ENCODE data around the gene MS4A10.
A peak's percentile ranks its signal among the peaks of the same experiment; 100 is the strongest.

The MS4A10 gene

DNA sequence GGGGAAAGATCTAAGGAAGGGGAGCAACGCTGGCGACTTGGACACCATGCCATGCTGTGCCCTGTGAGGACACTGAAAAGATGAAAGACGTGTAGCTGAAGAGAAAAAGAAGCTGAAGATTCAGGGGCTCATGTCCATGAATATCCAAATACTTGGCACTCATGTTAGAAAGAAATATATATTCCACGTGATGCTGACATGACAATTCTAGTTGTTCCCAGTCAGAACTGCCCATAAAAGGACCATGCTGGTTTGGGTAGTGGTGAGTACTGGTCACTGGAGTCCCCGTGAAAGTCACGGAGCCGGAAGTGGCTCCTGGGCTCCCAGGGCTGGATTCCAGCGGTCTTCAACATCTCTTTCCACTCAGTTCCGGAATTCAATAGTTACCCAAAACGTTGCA is 18.6 kb upstream of the MS4A10 start:
- DNase-seq = no peak

DNA sequence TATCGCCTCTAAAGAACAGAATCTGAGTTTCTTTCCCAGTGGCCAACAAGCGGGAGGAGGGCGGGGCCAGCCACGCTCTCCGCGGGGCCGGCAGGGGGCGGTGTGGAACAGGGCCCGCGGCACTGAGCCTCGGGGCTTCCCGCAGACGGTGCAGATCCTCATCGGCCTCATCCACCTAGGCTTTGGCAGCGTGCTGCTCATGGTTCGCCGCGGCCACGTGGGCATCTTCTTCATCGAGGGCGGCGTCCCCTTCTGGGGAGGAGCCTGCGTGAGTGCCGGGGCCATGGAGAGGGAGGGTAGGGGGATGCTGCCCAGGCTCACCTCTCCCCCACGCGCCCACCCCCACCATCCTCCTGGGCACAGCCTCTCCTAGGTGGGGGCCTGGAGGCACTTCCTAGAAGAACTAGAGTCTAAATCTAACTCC is 17.7 kb upstream of the MS4A10 start:
- DNase-seq = no peak

DNA sequence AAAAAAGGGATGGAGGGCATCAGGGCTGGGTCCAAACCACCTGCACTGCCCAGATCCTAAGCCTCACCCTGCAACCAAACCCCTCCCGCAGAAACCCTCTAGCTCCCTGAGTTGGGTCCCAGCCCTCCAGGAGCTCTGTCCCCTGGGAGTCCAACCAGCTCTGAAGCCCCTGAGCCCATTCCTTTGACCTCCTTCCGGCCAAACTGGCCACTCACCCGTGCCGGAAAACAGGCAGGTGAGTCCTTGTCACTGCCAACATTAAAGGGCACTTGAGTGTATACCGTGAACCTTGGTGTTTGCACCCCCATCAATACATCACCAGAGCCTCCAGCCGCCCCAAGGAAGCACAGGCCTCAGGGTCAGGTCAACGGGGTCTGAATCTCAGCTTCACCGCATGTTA is 16.9 kb upstream of the MS4A10 start:
- DNase-seq = no peak

DNA sequence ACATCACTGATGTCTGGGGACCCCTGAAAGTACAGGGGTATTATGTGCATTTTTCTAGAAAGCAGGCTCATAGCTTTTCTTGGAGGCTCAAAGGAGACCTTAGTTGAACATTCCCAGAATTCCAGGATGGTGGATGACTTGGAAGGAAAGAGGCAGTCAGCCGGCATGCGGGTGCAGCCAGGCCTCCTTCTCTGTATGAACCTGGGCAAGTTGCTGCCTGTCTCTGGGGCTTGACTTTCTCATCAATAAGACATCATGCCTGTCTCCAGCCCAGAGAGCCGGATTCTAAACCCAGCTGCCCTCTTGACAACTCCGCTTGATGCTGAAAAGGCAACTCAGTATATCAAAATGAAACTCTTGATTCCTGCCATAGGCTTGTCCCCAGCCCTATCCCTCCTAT is 15.9 kb upstream of the MS4A10 start:
- DNase-seq = no peak

DNA sequence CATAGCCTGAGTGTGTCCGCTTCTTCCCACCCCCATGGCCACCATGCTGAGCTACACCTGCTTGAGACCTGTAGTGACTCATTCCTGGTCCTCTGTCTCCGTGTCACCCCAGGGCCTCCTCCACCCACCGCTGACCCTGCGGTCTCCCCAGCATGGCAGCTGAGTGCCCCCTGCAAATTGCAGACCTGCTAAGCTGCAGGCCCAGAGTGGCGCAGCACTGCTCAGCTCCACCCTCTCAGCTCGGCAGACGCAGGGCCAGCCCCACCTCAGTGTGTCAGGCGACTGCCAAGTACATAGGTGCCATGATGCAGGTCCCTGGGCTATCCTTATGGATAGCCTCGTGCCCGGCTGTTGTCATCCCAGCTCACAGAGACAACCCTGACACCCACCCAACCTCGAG is 15.3 kb upstream of the MS4A10 start:
- no peak for DNase-seq

DNA sequence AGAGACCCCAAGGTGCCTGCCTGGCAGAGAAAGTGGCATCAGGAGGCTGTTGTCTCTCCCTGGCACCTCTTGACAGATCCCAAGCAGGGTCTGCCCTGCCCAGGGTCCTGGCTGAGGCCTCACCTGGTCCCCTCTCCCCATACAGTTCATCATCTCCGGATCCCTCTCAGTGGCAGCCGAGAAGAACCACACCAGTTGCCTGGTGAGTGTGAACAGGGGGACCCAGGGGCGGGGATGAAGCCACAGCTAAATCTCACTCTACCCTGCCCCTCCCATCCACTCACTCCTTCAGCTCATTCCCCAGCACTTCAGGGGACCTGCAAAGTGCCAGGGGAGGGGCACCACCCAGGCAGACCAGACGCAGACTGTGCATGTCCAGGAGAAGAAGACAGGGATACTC is 14.0 kb upstream of the MS4A10 start:
- DNase-seq = no peak

DNA sequence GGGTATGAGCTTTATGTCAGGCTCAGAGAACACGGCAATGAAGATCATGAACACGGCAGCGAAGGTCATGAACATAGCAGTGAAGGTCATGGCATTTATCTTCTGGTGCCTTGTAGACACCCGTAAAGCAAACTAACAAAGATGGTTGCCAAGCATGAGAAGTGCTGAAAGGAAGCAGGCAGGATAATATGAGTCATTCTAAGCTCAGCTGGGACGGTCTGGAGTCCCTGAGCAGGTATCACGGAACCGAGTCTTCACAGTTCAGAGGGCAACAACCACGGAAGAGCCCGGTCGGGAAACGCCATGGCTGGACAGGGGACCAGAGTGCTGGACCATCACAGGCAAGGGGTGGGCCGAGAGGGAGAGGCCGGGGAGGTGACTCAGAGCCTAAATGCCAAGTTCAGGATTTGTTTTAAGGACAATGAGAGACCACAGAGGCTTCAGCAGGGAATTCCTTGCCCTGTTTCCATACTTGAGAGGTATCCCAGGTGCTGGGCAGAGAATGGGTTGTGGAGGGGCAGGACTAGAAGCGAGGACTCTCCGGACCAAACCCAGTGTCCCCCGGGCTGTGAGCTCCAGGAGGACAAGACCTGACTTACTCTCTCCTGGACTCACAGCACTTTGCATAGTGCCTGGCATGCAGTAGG is 13.1 kb upstream of the MS4A10 start:
- no peak for DNase-seq

DNA sequence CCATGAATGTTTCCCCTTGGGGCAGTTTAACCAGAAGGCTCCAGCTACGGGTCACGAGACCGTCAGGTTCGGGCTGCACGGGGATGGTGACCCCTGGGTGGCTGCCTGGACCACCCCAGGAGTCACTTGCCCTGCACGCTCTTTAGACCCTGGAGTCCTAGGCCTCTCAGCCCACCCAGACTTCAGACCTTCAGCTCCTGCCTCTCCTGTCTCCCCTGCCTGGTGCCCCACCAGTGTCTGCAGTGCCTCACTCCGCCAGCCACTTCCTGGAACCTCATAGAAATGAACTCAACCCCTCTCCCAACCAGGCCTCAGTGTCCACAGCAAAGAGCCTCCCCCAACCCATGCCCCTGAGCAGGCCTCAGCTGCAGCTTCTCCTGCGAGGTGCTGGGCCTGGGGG is 12.5 kb upstream of the MS4A10 start:
- DNase-seq = no peak

DNA sequence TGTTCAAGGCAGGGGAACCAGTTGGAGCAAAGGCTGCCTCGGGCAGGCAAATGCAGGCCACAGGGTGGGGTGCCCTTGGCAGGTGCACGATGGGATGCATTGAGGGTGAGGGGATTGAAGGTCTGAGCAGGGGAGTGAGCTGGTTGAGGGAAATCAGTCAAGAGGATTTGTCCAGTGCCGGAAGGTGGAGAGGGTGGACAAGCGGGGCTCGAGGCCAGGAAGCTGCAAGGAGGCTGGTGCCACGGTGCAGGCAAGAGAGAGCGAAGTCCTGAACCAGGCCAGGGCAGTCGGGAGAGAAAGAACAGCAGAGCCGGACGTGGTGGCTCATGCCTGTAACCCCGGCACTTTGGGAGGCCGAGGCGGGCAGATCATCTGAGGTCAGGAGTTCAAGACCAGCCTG is 10.4 kb upstream of the MS4A10 start:
- DNase-seq = no peak

DNA sequence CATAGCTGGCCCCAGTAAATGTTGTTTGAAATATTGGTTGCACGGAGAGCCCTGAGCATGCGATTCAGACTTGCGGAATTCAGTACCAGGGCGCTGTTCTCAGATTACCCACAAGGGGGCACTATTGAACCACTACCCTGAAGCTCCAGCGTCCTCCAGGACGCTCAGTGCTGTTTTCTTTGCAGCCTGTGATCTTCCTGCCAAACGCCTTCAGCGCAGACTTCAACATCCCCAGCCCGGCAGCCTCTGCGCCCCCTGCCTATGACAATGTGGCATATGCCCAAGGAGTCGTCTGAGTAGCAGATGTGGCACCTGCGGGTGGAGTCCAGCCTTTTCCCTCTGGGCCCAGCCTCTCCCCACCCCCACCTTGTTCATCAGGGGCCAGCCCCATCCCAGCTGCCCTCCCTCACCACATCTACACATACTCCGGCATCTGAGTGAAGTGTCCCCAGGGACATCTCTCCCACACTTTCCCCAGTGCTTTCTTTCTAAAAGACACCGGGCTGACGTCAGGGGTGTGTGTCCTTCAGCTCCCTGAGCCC is 9.6 kb upstream of the MS4A10 start:
- DNase-seq = peak; percentile 94 to 96

DNA sequence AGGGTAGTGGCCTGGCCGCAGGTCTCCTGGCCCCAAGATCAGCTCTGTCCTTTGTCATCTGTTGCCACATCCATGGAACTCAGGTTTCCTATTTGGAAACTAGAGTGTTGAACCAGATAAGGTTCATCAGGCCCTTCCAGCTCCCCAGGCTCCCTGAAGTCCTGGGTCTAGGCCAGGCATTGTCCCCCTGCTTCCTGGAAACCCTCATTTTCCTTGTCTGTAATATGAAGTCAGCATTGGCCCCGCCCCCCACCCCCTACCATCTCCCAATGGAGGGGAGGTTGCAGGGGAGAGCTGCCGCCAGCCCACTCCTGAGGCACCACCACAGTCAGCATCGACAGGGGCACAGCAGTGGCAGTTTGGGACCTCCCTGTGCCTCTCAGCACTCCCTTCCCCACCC is 9.0 kb upstream of the MS4A10 start:
- DNase-seq = no peak

DNA sequence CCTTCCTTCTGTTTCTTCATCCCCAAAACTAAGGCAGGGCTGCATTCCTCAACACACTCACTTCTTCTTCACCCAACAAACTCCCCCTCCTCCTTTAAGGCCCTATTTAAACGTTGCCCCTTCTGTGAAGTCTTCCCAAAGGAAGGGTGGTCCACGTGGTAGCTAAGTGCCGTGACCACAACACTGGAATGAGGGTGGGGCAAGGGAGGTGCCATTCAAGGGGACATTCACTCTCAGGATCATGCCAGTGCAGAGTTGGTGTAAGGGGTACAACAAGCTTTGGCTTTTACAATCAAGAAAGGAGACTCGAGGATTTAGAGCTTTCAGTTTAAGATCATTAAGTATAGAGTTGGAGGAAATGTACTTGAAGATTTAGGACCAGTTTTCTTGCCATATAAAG is 8.0 kb upstream of the MS4A10 start:
- no peak for DNase-seq

DNA sequence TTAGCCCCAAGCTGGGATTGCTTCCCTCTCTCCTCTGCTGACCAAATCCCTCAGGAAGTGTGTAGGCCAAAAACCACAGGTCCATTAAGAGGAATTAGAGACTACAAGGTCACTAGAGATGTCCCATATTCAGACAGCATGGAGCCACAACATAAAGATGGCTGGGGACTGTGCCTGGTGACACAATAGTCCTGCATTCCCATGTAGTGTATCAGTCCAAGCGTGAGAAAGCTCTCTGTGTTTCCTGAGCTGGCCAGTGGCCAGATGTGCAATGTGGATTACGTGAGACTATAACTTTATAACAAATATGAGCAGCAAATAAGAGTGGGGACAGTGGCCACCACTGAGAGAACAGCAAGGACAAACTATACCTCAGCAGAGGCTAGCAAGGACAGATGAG is 7.6 kb upstream of the MS4A10 start:
- no peak for DNase-seq

DNA sequence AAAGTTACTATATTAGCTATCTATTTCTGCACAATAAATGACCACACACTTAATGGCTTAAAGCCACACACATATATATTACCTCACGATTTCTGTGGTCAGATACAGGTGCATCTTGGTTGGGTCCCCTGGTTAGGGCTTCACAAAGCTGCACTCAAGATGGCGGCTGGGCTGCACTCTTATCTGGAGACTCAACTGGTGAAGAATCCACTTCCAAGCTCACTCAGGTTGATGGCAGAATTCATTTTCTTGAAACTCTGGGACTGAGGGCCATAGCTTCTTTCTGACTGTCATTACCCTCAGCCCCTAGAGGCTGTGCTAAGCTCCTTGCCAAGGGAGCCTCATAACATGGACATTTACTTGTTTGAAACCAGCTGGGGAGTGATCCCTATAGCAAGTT is 5.1 kb upstream of the MS4A10 start:
- no peak for DNase-seq

DNA sequence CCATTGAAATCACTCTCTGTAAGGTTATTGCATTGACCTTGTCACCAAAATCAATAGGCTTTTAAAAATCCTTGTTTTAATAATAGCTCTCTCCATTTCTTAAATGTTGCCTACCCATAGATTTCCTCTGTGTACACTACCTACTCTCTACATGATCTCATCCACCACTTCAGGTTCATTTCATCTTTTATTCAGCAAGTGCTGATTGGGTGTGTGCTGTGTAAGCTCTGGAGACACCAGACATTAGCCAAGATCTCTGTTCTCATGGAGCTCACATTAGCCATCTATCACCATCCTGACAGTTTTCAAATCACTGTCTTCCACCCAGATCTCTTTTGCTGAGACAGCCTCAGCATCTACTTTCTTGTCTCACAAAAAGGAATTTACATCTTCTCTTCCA is 4.4 kb upstream of the MS4A10 start:
- no peak for DNase-seq

DNA sequence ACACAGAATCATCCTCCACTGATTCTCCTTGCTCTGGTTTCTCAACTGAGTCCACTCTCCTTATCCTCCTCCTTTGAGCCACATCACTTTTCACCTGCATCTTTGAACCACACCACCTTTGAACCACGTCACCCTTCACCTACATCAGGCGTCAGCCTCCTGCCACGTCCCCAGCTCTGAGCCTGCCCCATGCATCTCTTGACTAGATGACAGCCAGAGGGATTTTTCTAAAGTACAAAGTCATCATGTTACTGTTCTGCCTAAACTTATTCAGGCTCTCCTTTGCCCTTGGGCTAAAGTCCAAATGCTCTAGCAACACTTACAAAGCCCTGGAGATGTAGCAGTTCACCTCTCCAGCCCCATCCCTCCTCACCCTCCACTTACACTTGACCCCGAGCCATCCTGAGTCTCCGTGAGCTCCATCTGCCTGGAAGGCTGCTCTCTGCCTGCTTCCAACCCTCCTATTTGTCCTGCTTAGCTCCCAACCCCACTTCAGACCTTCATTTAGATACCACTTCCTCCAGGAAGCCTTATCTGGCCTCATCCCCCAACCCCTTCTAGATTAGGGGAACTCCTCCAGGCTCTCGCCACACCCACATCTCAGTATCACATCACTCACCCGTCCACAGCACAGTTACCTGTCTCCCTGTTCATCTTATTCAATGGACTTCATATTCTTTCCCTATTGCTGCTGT is 3.7 kb upstream of the MS4A10 start:
- no peak for DNase-seq

DNA sequence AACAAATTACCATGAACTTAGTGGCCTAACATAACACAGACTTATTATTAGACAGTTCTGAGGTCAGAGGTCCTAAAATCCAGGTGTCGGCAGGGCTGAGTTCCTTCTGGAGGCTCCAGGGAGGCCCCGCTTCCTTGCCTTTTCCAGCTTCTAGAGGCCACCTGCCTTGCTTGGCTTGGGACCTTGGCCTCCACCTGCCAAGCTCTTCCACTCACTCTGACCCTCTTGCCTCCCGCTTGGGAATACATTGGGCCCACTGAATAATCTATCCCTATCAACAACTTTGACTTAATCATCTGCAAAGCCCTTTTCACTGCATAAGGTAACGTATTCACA is 3.2 kb upstream of the MS4A10 start:
- DNase-seq = no peak

DNA sequence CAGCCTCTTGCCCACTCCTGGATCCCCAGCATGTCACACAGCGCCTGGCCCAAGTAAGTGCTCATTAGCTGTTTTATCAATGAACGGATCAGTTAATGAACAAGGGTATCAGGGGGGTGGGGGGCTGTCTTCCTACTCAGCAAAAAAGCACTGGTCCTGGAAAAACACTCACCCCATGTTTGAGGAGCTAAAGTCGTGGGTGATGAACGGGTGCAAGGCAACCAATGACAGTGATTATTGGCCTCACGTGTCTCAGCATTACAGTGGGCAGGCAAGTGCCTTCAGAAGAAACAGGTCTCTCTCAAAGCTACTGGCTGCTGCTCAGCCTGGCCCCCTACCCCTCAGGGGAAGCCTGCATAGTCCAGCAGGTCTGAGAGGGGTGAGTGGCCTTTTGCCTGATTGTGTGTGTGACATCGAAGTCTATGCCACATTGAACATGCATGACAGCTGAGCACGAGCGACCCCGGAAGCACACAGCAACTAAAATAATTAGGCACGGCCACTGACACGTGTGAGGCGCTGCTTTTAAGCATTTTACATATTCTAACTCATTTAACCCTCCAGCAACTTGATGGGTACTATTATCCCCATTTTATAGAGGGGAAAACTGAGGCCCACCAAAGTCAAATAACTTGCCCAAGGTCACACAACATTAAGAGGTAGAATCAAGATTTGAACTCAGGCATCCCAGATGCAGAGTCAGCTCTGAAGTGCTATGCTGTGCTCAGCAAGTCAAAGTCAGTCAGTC is 2.6 kb upstream of the MS4A10 start:
- no peak for DNase-seq

DNA sequence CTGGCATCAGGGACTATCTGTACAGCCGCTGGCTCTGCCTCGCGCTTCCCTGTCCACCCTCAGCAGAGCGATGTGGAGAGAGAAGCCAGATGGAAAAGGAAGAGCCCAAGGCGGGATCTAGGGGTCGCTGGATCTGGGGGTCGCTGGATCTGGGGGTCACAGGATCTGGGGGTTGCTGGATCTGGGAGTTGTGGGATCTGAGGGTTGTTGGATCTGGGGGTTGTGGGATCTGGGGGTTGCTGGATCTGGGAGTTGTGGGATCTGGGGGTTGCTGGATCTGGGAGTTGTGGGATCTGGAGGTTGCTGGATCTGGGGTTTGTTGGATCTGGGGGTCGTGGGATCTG is 2.0 kb upstream of the MS4A10 start:
- no peak for DNase-seq

DNA sequence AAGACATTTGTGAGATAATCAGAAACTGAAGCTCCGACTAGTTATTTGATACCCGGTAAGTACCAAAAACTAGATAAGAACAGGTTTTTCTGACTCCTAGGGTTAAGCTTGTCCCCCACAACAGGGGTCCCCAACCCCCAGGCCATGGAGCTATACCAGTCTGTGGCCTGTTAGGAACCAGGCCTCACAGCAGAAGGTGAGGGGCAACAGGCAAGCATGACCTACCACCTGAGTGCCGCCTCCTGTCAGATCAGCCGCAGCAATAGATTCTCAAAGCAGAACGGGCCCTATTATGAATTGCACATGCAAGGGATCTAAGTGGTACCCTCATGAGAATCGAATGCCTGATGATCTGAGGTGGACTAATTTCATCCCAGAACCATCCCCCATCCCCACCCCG is 1.2 kb upstream of the MS4A10 start:
- no peak for DNase-seq

DNA sequence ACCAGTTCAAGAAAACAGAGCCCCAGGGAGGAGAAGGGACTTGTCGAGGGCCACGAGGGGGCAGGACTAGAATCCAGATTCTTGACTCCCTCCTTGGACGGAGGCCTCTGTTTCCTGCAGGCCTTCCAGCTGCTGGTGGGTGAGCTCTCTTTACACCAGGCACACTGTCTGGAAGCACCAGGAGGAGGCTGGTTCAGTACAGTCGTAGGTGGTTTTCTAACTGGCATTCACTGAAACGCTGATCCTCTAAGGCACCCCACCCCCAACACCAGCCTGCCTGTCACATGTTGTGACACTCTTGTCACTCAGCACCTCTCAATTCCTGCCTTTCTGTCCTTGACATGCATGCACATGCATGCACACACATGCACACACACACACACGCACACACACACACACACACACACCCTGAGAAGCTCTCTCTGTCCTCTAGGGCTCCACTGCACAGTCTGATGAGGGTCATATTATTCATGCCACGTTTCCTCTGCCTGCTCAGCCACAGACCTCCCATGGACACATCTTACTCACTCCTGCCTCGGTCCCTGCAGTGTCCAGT is 751 bp downstream of the MS4A10 start:
- no peak for DNase-seq

DNA sequence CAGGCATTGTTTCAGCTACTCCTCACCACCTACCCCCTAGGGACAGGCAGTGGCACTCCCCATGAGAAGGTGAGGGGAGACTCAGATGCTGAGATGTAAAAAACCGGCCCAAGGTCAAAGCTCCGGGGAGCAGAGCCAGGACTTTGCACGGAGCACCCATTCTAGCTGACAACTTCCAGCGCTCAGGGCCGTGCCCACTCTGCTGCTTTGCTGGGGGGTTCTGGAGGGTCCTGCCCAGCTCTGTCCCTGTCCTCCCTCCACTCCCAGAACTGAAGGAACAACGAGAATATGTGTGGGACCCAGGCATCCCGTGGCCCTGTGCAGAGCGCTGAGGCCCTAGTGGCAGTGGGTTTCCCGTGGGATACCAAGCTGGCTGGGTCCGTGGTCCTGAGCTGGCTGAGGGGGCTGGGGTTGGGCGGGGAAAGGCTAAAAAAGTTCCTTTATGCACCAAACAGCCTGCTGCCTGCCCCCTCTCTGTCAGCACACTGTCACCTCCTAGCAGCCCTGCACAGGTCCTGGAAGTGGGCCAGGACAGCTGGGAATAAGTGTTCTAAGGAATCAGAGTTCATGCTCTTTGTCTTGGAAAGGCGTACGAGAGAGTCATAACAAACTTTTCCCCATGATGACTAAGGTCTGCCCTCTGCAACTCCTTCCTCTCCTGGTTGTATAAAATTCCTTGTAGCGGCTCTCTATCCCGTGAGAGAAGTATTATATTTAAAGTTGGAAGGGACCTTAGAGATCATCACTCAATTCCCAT is 1.9 kb downstream of the MS4A10 start:
- no peak for DNase-seq

DNA sequence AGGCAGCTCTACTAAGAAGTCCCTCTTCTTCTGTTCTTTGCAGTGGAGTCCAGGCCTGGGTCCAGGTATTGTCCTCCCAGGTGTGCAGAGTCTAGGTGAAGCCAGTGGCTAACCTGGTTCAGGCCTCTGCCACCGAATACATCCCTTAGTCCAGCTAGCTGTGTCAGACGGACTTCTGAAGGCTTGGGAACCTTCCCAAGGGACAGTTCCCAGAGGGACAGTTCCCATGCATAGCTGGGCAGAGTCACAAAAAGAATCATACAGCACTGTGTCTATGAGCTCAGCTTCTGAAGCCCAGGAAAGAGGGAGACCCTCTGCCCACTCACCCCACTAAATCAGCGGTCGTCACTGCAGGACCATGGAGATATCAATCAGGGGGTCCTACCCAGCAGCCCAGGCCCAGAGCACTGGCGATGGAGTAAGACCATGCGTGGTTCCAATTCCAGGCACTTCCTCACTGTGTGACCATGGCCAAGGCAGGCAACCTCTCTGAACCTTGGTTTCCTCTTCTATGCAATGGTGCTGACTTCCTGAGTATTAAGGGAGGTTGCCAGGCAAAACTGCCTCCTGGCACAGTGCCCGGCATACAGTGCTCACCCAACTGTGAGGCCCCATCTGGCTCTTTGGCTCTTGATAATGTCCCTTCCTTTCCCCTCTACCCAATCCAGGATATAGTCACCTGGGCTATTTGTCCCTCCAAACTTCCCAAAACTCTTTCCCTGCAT is 3.4 kb downstream of the MS4A10 start:
- DNase-seq = no peak
